HG03135 (cell line): ENCODE measurements around the gene SGSM2.

Source experiments
- ATAC-seq: cut with Tn5 transposase; IDR thresholded peaks from one replicate; pipeline ENCODE4 v1.9.1; 2021; ENCODE audit warnings: mild to moderate bottlenecking, moderate library complexity; ENCODE audit not compliant: unreplicated experiment

The SGSM2 gene

DNA sequence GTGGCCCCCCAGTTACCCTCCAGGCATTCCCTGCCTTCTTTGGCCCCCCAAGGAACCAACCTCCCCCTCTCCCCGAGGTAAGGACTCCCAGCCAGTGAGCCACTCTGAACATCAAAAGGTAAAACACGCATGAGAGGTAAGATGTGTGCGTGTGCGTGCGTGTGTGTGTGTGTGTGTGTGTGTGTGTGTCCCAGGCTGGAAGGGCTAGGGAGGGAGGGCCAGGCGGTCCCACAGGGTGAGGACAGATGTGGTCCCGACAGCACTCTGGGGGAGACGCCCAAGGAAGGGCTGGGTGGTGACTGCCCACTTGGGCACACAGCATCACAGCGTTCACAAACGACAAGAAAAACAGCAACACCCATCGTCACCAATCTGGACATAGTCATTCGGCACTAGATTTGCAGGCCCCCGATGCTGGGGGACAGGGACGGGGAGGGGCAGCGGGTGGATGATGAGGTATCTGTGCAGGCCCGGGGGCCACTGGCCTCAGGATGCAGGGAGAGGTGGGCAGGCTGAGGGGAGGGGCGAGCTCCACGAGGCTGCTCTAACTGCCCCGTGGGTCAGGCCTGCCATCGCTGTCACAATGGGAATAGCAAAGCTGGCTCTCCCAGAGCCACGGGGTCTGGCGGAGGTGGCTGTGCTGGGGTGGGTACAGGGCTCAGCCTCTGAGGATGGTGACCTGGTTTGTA lies 47.3 kb downstream of the SGSM2 start:
- no peak for ATAC-seq

DNA sequence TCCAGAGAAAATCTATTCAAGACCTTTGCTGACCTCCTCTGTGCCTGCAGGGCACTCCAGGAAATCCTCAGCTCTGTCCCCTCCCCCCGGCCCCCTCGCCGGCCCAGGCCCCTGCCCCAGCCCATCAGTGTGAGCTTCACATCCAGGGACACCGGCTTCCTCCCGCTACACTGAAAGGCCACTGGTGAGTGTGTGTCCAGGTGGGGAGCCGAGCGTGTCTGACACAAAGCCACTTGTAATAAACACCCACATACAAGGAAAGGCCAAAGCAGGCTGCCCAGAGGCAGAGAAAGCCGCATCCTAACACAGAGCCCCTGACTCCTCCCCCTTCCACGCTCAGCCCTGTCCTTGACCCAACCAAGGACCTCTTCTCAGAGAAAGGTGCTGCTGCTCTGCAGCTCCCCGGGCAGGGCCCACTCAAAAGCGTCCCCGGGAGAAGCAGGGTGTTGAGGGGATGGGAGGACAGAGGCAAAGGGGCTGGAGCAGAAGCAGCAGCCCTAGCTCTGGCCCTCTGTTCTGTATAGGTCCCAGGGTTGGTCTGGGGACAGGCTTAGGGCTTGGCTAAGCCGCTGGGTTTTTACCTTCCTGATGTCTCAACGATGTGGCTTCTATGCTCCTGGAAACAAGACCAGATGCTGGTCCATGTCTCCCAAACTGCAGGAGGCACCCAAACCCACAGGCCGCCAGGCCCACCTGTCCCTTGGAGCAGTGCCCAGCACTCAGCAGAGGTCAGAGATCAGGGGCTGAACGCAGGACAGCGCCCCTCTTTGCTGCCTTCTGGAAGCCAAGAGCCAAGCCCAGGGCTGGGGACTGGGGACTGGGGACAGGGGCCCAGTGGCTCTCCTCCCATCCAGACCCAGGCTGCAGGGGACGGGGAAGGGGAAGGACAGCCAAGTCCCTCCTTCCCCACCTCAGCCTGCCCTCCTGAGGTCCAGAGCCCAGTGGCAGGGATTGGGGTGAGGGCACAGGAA lies 48.2 kb downstream of the SGSM2 start:
- ATAC-seq: no peak

DNA sequence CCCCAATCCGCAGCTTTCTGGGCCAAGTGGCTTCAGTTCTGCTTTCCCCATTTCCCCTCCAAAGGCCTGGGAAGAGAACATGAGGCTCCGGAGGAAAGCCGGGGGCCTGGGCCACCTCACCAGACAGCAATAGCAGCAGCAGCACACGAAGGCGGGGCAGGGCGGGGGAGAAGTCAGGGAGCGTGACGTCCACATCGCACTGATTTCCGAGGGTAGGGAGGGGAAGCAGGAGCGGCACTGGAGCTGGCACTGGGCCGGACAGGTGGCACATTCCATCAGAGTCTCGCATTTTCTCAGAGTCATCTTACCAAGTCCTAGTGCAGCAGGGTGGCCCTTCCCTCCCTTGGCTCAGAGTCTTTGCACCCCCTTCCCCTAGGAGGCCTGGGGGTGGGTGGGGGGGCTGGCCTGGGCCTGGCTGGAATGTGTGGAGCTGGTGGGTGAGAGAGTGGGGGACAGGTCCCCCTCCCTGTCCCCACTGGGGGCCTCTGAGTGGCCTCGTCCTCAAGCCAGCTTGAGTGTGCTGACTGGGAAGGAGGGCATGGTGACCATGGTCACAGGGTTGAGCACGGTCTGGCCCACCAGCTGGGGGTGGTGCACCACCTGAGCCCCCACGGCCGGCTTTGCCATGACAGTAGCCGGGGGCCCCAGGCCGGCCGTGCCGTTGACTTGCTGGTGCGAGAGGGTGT lies 49.2 kb downstream of the SGSM2 start:
- no peak for ATAC-seq

DNA sequence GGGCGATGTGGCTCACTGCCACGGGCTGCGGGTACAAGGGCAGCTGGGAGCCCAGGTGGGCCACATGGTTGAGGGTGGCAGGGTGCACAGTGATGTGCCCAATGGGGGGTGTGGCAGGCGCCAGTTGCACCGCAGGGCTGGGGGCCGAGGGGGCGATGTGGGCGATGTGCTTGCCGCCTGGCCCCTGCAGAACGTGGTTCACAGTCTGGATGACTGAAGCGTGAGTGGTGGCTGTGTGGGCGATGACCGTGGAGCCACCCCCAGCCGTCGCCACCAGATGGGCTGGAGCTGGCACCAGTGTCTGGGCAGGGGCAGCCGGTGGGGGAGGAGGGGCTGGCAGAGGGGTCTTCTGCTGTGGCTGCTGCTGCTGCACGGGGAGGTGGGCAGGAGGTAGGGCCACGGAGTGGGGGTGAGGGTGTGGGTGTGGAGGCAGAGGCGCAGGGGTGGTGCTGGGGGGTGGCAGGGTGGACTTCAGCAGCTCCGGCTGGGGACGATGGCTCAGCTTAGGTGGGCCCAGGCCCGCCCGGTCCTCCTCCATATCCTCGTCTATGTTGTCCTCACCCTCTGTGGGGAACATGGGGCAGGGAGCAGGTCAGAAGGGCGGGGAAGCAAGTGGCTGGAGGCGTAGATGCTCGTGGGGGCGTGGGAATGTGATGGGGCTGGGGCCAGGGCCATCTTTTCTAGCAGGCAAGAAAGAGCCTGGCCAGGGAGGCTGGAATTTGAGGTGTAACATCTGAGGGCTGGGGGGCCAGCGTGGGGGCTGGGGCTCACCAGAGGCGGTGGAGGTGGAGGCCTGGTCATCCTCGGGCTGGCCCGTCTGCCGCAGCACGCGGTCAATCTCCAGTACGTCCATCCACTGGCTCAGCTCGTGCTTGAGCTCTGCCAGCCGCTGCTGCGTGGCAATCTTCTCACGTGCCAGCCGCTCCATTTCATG lies 50.1 kb downstream of the SGSM2 start:
- ATAC-seq: no peak

DNA sequence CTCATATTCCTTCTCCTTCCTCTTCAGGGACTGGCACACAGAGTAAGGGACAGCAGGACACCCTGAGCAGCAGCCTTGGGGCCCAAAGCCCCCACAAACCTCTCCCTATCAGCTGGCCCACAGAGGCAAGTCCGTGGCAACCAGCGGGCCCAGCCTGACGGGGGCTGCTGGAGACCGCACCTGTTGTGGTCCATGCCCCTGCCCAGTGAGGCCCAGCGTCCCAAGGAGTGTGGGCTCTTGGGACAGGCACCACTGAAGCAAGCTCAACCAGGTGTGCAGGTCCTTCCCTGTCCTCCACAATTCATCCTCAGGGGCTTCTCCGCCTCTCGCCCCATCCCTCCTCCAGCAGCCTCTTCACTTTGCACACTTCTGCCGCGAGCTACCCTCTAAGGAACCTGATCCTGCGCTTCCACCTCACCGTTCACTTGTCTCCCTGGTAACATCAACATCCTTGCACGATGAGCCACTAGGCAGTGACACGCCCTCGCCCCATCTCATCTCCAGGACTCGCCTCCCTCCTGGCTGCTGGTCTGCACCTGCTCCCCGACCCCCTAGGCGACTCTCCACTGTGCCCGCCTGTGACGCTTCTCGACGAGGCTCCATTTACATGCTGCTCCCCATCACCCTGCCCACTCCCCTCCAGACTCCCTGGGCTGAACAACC lies 50.9 kb downstream of the SGSM2 start:
- ATAC-seq: no peak

DNA sequence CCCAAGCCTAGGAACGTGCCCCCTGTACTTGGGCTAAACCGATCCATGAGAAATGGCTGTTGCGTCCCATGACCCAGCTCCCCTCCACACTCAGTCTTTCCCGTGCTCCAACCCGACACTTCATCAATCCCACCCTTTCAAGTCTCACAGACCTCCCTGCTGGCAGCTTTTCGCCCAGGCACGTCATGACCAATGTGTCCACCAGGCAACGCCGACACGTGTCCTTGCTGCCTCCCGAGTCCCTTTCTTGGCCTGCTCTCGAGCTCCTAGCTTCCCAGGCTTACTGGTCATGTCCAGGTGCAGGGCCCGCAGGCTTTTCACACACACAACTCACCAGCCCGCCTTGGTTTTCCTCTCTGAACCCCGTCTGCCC lies 51.4 kb downstream of the SGSM2 start:
- no peak for ATAC-seq

DNA sequence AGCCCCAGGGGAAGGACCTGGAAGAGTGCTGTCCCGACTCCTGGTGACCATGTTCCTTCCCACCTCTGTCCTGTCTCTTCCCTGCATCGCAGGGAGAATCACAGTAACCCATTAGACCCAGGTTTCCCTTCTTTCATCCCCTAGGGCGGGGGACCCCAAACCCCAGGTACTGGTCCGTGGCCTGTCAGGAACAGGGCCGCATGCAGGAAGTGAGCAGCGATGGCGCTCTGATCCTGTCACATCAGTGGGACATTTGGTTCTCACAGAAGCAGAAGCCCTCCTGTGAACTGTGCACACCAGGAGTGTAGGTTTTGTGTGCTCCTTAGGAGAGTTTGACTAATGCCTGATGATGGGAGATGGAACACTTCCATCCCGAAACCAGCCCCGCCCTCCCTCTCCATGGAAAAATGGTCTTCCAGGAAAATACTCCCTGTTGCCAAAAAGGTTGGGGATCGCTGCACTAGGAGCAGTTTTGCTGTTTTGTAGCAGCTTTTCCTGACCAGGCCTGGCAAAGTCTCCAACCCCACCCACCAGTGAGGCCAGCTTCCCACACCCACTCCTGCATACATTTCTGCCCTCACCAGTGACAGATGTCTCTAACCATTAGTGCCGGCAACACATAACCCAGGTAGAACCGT lies 53.0 kb downstream of the SGSM2 start:
- no peak for ATAC-seq

DNA sequence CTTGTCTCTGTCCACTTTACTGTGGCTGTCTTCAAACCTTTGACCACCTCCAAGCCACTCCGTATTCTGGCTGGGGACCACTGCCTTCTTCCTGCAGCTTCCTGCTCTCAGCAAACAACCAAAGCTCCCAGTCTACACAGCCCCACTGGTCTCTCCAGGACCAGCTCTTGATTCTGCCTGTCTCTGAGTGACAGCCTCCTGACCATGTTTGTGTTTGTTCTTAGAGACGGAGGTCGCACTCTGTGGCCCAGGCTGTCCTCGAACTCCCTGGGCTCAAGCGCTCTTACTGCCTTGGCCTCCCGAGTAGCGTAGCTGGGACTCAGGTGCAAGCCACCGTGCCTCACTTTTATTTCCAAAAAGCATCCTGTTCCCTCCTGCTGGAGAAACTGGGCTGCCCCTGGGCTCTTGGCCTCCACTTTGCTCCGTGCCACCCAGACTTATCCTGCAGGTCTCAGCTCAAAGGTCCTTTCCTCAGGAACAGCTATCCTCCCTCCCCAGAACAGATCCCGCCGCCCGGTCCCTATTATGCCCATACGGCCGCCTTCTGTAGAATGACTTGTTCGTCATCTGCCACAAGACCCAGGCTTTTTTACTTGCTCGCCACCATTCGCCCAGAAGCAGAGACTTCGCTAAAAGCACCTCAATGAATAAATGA lies 54.4 kb downstream of the SGSM2 start:
- ATAC-seq: no peak

DNA sequence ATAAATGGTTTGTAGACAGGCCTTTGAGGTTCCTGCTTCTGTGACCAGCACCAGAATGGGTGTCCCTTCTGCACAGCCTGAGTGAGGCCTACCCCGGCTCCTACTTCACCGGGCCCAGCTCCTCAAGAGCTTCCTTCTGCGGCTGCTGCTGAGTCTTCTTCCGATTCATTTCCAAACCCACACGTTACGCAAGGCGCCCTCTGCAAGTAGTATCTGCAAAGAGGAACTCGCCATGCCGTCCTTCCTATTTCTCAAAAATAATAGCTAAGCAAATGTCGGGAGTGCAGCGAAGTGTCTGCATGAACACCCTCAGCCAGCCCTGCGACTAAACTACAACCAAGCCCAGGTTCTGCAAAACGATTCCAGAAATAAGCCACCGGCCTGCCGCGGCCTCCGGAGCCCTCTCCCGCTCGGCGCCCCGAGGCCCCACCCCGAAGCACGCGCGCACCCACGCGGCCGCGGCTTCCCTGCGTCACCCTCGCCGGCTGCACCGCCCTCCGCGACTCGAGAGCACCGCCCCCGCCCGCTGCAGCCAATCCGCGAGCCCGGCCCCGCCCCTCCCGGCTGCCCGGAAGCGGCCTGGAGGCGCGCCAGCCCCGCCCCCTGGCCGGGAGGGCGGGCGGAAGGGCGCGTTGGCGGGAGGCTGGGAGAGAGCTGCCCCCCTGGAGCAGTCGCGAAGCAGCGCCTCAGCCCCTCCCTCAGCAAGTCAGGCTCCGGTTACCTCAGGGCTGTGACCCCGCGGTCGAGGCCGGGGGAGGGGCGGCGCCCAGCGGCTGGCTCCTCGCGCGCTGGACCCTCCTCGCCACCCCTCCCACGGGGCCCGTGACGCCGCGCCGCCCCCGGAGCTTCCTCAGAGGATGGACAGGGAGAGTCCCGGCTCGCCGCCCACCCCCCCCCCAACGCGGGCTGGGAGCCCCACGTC lies 55.2 kb downstream of the SGSM2 start:
- peak; percentile 44 for ATAC-seq

DNA sequence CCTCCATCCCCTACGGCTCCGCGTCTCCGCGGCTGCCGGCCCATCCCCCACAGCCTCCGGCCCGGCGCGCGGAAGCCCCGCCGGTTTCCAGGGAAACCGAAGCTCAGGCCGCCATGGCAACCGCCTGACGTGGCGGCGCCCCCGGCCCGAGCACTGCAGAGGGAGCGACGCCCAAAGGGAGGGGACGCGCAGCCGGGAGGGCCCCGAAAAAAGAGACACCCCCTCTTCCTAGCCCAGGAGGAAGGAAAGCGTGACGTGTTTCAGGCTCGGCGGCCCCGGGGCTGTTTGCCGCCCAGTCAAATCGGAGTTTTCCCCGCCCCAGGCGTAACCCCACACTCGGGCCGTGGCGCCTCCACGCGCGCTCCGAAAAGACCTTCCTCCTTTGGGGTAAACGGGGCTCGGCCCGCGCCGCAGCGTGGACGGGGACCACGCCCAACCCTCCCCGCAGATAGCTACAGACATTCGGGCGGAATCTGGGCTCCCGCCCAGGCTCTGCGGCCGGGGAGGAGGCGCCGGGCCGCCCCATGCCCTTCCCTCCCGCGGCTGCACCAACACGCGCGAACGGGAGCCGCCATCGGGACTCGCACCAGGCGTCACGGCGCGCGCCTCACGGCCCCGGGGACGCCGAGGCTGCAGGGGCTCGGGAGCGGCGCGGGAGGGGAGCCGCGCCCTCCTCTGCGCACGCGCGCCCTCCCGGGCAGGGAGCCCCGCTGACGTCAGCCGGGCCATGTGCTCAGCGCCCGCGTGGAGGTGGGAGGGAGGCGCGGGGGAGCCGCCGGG lies 56.1 kb downstream of the SGSM2 start:
- ATAC-seq: peak; percentile 34

DNA sequence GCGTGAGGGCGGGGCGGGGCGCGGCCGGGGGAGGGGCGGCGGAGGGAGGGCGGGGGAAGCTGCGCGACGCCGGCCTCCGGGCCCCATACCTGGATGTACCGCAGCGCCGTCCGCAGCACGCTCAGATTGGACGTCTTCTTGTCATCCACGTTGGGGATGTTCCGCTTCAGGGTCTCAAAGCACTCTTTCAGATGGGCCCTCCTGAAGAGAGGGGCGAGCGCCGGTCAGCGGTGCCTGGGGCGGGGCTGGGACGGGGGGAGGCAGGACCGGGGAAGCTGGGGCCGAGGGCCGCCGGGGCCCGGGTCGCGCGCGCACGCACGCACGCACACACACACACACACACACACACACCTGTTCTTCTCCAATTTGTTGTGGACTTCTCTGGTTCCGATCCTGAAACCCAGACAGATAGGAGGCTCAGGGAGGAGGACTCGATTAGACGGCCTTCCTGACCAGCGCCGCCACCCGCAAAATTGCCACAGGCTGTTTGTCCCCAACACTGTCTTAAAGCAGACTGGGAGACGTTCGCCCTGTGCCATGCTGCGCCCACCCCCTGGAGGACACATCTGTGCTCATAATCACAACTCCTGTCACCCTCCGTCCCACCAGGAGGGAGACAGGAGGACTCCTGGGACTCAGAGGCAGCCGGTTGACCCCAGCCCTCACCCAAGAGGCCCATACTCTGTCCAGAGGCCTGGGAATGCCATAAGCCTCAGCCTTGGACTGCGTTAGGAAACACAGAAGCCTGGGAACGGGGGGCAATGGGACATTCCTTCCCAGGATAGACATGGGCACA lies 56.9 kb downstream of the SGSM2 start:
- no peak for ATAC-seq

DNA sequence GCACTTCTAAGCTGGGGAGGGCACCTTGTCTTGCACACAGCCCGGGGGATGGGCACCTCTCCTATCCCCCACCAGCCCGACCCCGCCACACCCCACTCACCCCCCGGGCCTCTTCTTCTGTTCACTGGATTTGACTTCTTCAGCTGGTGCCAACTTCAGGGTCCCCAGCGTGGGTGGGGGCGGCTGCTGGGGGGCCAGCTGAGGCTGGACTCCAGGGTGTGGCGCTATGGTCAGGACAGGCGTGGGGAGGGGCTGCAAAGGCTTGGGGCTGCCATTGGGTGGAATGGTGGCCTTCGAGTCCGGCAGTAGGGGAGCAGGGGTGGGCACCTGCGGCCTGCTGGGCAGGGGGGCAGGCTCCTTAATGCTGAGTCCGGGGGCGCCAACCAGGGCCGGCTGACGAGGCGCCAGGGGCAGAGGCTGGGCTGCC lies 57.5 kb downstream of the SGSM2 start:
- ATAC-seq: no peak

DNA sequence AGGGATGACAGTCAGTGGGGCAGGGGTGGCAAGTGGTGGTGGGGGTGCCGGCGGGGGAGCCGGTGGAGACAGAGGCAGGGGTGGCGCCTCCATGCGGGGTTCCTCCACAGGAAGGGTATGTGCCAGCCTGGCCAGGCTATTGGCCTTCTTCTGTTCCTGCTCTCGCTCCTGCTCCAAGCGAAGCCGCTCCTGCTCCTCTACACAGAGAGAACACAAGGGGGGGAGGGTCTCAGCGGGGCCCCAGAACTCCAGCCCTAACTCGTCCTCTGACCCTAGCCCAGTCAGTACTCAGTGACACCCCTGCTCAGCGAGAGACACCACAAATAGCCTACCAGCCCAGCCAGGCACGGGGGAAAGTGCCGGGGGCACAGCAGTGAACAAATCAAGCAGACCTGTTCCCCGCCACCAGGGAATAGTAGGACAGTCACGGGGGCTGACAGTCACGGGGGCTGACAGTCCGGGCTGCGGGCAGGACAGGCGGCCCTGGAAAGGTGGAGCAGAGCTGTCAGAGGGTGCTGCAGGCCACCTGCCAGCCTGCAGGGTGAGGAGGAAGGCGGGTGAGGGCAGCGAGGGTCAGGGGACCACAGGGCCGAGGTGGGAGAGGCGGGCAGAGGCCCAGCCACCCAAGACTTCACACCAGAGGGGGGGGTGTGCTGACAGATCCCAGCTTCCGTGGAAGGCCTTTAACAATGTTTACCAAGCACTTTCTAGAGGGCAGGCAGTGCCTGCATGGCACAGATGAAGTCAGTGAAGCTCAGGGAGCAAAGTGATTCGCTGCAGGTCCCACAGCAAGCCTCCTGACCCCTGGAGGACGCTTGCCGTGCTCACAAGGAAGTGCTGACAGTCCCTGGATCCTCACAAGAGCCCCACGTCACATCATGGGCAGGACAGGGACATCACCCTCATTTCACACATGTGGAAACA lies 58.2 kb downstream of the SGSM2 start:
- ATAC-seq: no peak

DNA sequence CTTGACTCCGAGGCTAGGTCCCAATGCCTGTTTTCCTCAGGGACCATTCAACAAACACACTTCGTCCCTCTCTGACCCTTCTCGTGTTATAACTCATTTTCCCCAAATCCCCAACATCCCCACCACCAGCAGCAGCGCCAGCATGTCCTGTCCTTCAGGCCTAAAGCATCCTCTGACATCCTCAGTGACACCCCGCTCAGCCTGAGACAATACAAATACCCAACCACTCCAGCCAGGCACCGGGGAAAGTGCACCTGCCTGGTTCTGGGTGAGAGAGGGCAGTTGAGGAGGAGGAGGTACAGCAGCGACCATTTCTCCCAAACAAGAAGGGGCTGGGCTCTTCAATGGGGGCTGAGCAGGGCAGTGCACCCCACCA lies 58.9 kb downstream of the SGSM2 start:
- ATAC-seq: no peak

DNA sequence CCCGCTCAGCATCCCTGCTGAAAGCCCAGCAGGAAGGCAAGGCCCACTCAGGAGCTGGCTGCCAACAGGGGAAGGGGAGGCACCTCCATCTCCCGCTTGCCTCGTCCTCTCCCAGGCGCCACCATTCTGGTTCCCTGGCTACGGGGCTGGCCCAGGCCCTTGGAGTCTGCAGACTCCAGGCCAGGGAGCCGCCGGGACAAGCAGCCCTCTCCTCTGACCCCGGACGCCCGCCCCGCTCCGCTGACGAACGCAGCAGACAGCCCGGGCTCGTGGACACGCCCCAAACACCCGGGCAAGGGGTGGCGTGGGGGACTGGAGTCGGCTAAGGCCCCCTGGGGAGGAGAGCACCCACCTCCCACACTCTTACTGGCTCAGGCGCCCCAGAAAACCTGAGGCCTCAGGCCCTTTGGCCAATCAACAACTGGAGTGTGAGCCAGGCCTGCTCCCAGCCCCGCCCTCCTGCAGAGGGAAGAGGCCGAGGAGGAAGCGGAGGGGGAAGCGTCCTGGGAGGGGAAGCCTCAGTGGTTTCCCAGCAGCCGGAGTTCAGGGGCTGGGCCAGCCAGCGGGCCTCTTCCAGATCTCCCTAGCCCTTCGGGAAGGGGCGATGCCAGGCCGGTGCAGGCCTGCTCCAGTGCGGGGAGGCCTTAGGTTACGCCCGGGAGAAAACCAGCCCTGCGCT lies 59.4 kb downstream of the SGSM2 start:
- no peak for ATAC-seq
